Activated CD4-positive, alpha-beta T cell treated with anti-CD3 and anti-CD28 coated beads, Interleukin-2, amount 10 ng/mL, durations not matched to agents 7 days and 5 days (primary cell): Measurements from ENCODE around the gene NFIA. TPM values are rescaled to one million over a fixed set of nuclear protein-coding genes. Genes with fewer than 3 reads are reported as not detected.
"Not testable (repeated sequence)": the region's sequence is repeated elsewhere in the genome, so short reads cannot be mapped to it uniquely, and the experiment has no call there.

Source experiments
- CTCF ChIA-PET: fragments of 350-600 bp; sonication (Branson Sonifier 250); formaldehyde crosslinking; loops from one replicate; lab custom pipeline; 2021; ENCODE audit warnings: antibody characterized with exemption; lab: Charles Lee
- POLR2A ChIA-PET: fragments of 350-600 bp; sonication (Branson Sonifier 250); formaldehyde crosslinking; loops from one replicate; lab custom pipeline; 2021; ENCODE audit warnings: antibody characterized with exemption; lab: Charles Lee
- DNase-seq: peaks from one replicate; pipeline ENCODE4 v3.0.0-alpha.2; 2020
- H3K27ac Mint-ChIP-seq: one replicate; pipeline ENCODE4 v1.8.0; 2021; ENCODE audit warnings: mild to moderate bottlenecking, moderate library complexity, mixed read lengths
- H3K27me3 Mint-ChIP-seq: one replicate; pipeline ENCODE4 v1.8.0; 2021; ENCODE audit warnings: mixed read lengths
- H3K36me3 Mint-ChIP-seq: one replicate; pipeline ENCODE4 v1.8.0; 2021; ENCODE audit warnings: low read depth, mixed read lengths
- H3K4me1 Mint-ChIP-seq: one replicate; pipeline ENCODE4 v1.8.0; 2021; ENCODE audit warnings: mixed read lengths
- H3K4me3 Mint-ChIP-seq: one replicate; pipeline ENCODE4 v1.8.0; 2021; ENCODE audit warnings: mild to moderate bottlenecking, moderate library complexity, mixed read lengths
- H3K9me3 Mint-ChIP-seq: one replicate; pipeline ENCODE4 v1.8.0; 2021; ENCODE audit warnings: mixed read lengths
- total RNA-seq, 2 experiments: library from RNA; stranded (reverse); gene quantifications; one replicate each; pipeline ENCODE4 v1.2.3, GENCODE V29; 2021

The NFIA gene
- total RNA-seq, 2 experiments from 2014 or later = 0.97 to 1.6 TPM

- H3K9me3 Mint-ChIP-seq = no peaks in the 10 kb centered on the region
- no peaks in the 10 kb centered on the region for H3K27me3 Mint-ChIP-seq
- H3K4me1 Mint-ChIP-seq = peaks cover 4% of the 10 kb centered on the region
- H3K27ac Mint-ChIP-seq = no peak overlapping the region
- CTCF ChIA-PET = interaction anchor here (1.5 kb wide), 1 partner anchor 413 kb away, joined by 3 read pairs; no protein-coding TSS in a partner anchor
- H3K36me3 Mint-ChIP-seq = no peaks in the 10 kb centered on the region
- POLR2A ChIA-PET = no interaction called here
- H3K4me3 Mint-ChIP-seq = no peak overlapping the region
- no peak for DNase-seq
These were observed 380.9 kb downstream of the NFIA start for GRCh38 chr1:61463220-61463619.

DNA sequence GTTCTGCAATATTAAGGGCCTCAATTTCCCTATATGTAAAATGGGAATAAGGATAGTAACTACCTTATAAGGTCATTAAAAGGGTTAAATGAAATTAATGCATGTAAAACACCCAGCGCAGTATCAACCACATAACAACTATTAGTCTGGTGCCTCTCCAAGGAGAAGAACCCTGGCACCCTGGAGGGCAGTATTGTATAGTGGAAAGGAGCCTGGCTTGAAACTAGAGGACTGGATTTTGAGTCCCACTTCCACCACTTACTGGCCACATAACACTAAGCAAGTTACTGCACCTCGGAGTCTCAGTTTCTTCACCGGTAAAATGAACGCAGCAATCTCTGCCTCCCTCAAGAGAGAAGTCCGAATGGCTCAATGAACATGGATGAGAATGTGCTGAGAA, 385.5 kb downstream of the NFIA start:
- H3K27me3 Mint-ChIP-seq, DNase-seq, H3K27ac Mint-ChIP-seq, H3K4me3 Mint-ChIP-seq, CTCF ChIA-PET, H3K36me3 Mint-ChIP-seq, POLR2A ChIA-PET, H3K4me1 Mint-ChIP-seq, H3K9me3 Mint-ChIP-seq: not testable (repeated sequence)

DNA sequence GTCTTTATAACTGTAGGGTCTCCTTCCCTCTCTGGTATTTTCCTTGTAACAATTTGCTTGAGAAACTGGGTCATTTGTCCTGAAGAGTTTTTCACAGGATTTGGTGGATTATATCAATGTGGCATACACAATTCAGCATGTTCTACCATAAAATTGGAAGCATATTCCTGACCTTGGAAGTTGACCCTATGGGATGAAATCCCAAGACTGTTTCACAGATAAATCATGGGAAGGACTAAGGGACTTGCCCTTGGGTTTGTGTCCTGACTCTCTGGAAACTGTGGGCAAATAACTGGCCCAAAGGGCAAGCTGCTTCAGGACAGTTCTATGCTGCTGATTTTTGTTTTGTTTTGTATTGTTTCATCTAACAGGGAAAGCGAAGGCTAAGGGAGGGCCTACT, 387.0 kb downstream of the NFIA start:
- Mint-ChIP-seq H3K4me1 (no peaks in the 10 kb centered on the region), H3K27me3 (peaks cover 5% of the 10 kb centered on the region), H3K27ac (no peak overlapping the region), H3K4me3 (no peak overlapping the region), H3K36me3 (no peaks in the 10 kb centered on the region), H3K9me3 (no peaks in the 10 kb centered on the region)
- no peak for DNase-seq
- POLR2A ChIA-PET = no interaction called here
- CTCF ChIA-PET = no interaction called here

GRCh38 chr1:61472876-61473275, 390.5 kb downstream of the NFIA start:
- Mint-ChIP-seq H3K4me1 (no peaks in the 10 kb centered on the region), H3K27ac (no peak overlapping the region), H3K36me3 (no peaks in the 10 kb centered on the region), H3K4me3 (no peak overlapping the region), H3K9me3 (no peaks in the 10 kb centered on the region), H3K27me3 (peaks cover 5% of the 10 kb centered on the region)
- ChIA-PET POLR2A (no interaction called here), CTCF (no interaction called here)
- DNase-seq = no peak

DNA sequence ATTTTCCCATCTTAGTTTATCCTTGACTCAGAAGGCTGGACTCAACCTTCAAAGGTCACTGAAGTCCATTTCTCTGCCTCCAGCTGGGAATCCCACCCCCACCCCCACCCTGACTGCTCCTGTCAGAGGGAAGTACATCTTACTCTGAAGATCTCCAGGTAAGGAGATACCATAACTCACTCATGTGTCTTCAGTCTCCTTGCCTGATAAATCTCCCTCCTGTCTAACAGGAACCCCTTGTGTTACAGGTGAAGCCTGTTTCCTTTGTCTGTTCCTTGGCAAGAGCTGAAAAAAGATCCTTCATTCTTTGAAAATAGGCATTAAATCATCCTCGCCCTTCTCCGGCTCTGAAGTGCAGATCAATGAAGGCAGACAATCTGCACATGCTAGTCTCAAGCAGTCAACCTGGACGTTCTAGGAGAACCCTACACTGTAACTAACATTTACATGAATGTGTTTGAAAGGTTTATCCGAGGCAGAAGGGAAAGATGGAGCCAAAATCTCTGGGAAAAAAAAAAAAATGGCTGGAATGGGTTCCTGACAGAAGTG, 392.0 kb downstream of the NFIA start:
- Mint-ChIP-seq H3K36me3 (no peaks in the 10 kb centered on the region), H3K9me3 (no peaks in the 10 kb centered on the region), H3K4me1 (no peaks in the 10 kb centered on the region), H3K4me3 (no peak overlapping the region), H3K27me3 (peaks cover 8% of the 10 kb centered on the region), H3K27ac (no peak overlapping the region)
- ChIA-PET CTCF (no interaction called here), POLR2A (no interaction called here)
- DNase-seq = no peak

DNA sequence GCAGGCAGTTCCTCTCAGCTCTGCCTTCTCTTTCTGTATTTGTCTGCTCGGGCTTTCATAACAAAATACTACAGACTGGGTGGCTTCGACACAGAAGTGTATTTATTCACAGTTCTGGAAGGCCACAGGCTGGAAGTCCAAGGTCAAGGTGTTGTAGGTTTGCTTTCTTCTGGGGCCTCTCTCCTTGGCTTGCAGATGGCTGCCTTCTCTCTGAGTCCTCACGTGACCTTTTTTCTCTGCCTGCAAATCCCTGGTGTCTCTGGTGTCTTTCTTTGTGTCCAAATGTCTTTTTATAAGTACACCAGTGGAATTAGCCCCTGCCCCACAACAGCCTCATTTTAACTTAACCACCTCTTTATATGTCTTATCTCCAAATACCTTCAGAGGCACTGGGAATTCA, 392.6 kb downstream of the NFIA start:
- ChIA-PET CTCF (no interaction called here), POLR2A (no interaction called here)
- peaks cover 9% of the 10 kb centered on the region for H3K27me3 Mint-ChIP-seq
- no peaks in the 10 kb centered on the region for H3K4me1 Mint-ChIP-seq
- H3K36me3 Mint-ChIP-seq = no peaks in the 10 kb centered on the region
- H3K27ac Mint-ChIP-seq = no peak overlapping the region
- no peak overlapping the region for H3K4me3 Mint-ChIP-seq
- no peak for DNase-seq
- H3K9me3 Mint-ChIP-seq = no peaks in the 10 kb centered on the region

GRCh38 chr1:61477301-61477700, 394.9 kb downstream of the NFIA start:
- Mint-ChIP-seq H3K36me3 (no peaks in the 10 kb centered on the region), H3K4me3 (no peak overlapping the region), H3K27ac (no peak overlapping the region), H3K4me1 (no peaks in the 10 kb centered on the region), H3K9me3 (no peaks in the 10 kb centered on the region), H3K27me3 (peaks cover 24% of the 10 kb centered on the region)
- DNase-seq = no peak
- POLR2A ChIA-PET = no interaction called here
- CTCF ChIA-PET = no interaction called here

DNA sequence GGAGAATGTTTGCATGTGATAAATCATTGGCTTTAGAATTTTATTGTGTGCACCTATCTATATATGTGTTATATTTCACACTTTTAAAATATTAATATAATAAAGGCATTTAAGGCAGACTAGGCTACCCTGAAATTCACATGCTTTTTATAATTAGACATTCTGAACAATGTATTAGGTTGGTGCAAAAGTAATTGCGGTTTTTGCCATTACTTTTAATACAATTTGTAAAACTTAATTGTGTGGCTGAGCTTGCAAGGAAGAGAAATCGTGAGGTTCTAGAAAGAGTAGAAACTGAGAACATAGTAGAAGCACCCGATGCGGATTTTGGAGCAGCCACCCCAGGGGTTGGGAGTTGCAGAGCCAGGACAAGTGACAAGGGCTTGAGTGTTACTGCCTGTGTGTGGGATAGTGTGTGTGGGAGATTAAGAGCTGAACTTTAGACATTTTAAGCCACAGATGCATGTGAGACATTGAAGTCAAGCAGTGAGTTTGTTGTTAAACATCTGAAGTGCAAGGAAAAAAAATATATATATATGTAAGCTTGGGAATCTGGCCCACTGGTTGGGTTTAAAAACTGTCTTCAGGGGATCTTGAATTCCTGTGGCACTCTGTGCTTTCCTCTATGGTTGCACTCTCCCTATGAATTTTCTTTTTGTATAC, 398.0 kb downstream of the NFIA start:
- CTCF ChIA-PET = no interaction called here
- peaks cover 19% of the 10 kb centered on the region for H3K27me3 Mint-ChIP-seq
- no peak overlapping the region for H3K4me3 Mint-ChIP-seq
- no peaks in the 10 kb centered on the region for H3K36me3 Mint-ChIP-seq
- no peaks in the 10 kb centered on the region for H3K9me3 Mint-ChIP-seq
- no peak for DNase-seq
- no peaks in the 10 kb centered on the region for H3K4me1 Mint-ChIP-seq
- POLR2A ChIA-PET = no interaction called here
- H3K27ac Mint-ChIP-seq = no peak overlapping the region

GRCh38 chr1:61481315-61481715, 399.0 kb downstream of the NFIA start:
- Mint-ChIP-seq H3K4me1 (no peaks in the 10 kb centered on the region), H3K27ac (no peak overlapping the region)
- DNase-seq = no peak

GRCh38 chr1:61482170-61482734, 399.9 kb downstream of the NFIA start:
- POLR2A ChIA-PET = no interaction called here
- no peak overlapping the region for H3K27ac Mint-ChIP-seq
- no peak for DNase-seq
- no peaks in the 10 kb centered on the region for H3K9me3 Mint-ChIP-seq
- CTCF ChIA-PET = no interaction called here
- peaks cover 19% of the 10 kb centered on the region for H3K27me3 Mint-ChIP-seq
- no peaks in the 10 kb centered on the region for H3K4me1 Mint-ChIP-seq
- no peak overlapping the region for H3K4me3 Mint-ChIP-seq
- H3K36me3 Mint-ChIP-seq = no peaks in the 10 kb centered on the region

More at GRCh38 chr1:61481315-61481715, 399.0 kb downstream of the NFIA start:
- no peaks in the 10 kb centered on the region for H3K9me3 Mint-ChIP-seq
- H3K4me3 Mint-ChIP-seq = no peak overlapping the region
- peaks cover 19% of the 10 kb centered on the region for H3K27me3 Mint-ChIP-seq
- H3K36me3 Mint-ChIP-seq = no peaks in the 10 kb centered on the region
- CTCF ChIA-PET = no interaction called here
- POLR2A ChIA-PET = no interaction called here

- Mint-ChIP-seq H3K27me3 (peaks cover 3% of the 10 kb centered on the region), H3K9me3 (no peaks in the 10 kb centered on the region), H3K27ac (no peak overlapping the region), H3K4me3 (no peak overlapping the region), H3K36me3 (no peaks in the 10 kb centered on the region), H3K4me1 (no peaks in the 10 kb centered on the region)
- DNase-seq = no peak
- ChIA-PET POLR2A (no interaction called here), CTCF (interaction anchor here (1.1 kb wide), 1 partner anchor 17 kb away, joined by 3 read pairs; no protein-coding TSS in a partner anchor)
These were observed 404.6 kb downstream of the NFIA start for GRCh38 chr1:61486783-61487536.

DNA sequence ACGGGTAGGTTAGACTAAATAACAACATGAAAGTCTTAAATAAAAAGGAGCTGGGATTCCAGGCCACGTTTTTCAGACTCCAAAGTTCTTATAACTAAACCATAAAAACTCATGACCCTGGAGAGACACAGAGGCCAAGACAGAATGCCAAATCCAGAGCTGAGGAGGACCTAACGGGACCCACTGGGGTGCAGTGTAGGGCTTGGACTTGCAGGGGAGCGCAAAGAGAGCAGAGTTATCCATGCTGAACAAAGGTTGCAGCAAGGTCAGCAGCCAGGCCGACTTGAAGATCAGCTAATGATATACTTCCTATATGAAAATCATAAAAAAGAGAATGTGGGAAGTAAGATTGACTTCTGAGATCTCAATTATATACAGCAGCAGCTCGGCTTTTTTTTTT, 405.4 kb downstream of the NFIA start:
- POLR2A ChIA-PET = no interaction called here
- Mint-ChIP-seq H3K27ac (no peak overlapping the region), H3K4me3 (no peak overlapping the region), H3K27me3 (no peaks in the 10 kb centered on the region), H3K9me3 (no peaks in the 10 kb centered on the region), H3K4me1 (no peaks in the 10 kb centered on the region), H3K36me3 (no peaks in the 10 kb centered on the region)
- CTCF ChIA-PET = interaction anchor here (0.6 to 1.5 kb wide), 3 partner anchors 16 to 127 kb away, joined by 3 read pairs; no protein-coding TSS in a partner anchor
- DNase-seq = no peak

DNA sequence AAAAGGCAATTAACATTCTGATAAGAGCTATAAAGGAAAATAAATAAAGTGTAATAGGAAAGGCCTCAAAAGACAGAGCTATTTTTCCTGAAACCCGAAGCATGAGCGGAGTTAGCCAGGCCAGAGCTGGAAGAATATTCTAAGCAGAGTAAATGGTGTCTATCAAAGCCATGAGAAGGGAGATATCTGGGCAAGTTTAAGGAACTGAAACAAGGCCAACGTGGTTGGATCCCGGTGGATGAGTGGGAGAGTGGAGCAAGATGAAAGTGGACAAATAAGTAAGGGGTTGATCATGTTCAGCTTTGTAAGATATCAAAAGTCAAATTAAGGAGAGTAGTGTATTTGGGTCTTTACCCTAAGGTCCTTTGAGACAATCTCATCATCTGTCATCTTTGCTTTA, 408.6 kb downstream of the NFIA start:
- Mint-ChIP-seq H3K27ac (no peak overlapping the region), H3K4me1 (no peaks in the 10 kb centered on the region), H3K36me3 (no peaks in the 10 kb centered on the region), H3K9me3 (no peaks in the 10 kb centered on the region), H3K27me3 (no peaks in the 10 kb centered on the region), H3K4me3 (no peak overlapping the region)
- no peak for DNase-seq
- ChIA-PET CTCF (interaction anchor here (0.6 kb wide), 1 partner anchor 579 kb away, joined by 3 read pairs; no protein-coding TSS in a partner anchor), POLR2A (no interaction called here)
